GM12878 (cell line): ENCODE data around the gene RGS11. TPM values are rescaled to one million over a fixed set of nuclear protein-coding genes. Genes with fewer than 3 reads are reported as not detected.

ENCODE experiments used
- ATAC-seq: fragments of 200-7000 bp; cut with Tn5 transposase; 3 replicates; pipeline ENCODE4 v1.9.1; 2020; ENCODE audit warnings: mild to moderate bottlenecking, moderate library complexity
- BruUV-seq: library from RNA; stranded (reverse); fragments of 400-500 nt; replicated peaks from 2 replicates; lab custom pipeline; 2021; lab: Mats Ljungman, UMichigan
- CTCF ChIA-PET: fragments of 300-600 bp; sonication (Branson Sonifier 250); formaldehyde crosslinking; extraction: SDS; loops from one replicate; lab custom pipeline; 2021; ENCODE audit warnings: inconsistent platforms; lab: Yijun Ruan, JAX
- POLR2A ChIA-PET: fragments of 350-600 bp; formaldehyde crosslinking; extraction: SDS; loops from one replicate; lab custom pipeline; 2021; ENCODE audit warnings: inconsistent platforms; lab: Charles Lee
- RAD21 ChIA-PET: fragments of 300-600 bp; sonication (Branson Sonifier 250); formaldehyde crosslinking; loops from one replicate; lab custom pipeline; 2023; ENCODE audit warnings: antibody characterized with exemption; ENCODE audit not compliant: unreplicated experiment; lab: Charles Lee
- SMC1A ChIA-PET: fragments of 300-600 bp; sonication (Branson Sonifier 250); formaldehyde crosslinking; loops from one replicate; lab custom pipeline; 2023; ENCODE audit not compliant: unreplicated experiment, uncharacterized antibody; lab: Charles Lee
- DNase-seq: peaks from one replicate; pipeline ENCODE4 v3.0.0-alpha.2; 2011; ENCODE audit warnings: low read depth, low spot score
- FAIRE-seq: peaks from 3 replicates; lab custom pipeline; 2011; peaks lifted over from hg19 to GRCh38; lab: Jason Lieb, UNC
- H2AFZ ChIP-seq: 2 replicates; pipeline ENCODE4 v1.6.0; 2011; ENCODE audit warnings: low read depth, low read length, control low read depth; ENCODE audit not compliant: control insufficient read depth
- H3K27ac ChIP-seq: 2 replicates; pipeline ENCODE4 v1.5.1; 2011; ENCODE audit warnings: control low read depth; ENCODE audit not compliant: control insufficient read depth, insufficient read depth
- H3K27me3 ChIP-seq, 2 experiments: replicated peaks in 1 of 2; 2 replicates each; pipeline versions ENCODE4 v1.6.0 to v1.6.1; 2011; ENCODE audit warnings: low read length in 1 of 2; ENCODE audit not compliant: control insufficient read depth in 2 of 2, insufficient read depth in 2 of 2
- H3K36me3 ChIP-seq, 2 experiments: 2 replicates each; pipeline ENCODE4 v1.5.1; 2011; ENCODE audit warnings: low read length in 1 of 2; ENCODE audit not compliant: control insufficient read depth in 2 of 2, insufficient read depth in 2 of 2
- H3K4me1 ChIP-seq: 2 replicates; pipeline ENCODE4 v1.6.1; 2011; ENCODE audit warnings: mild to moderate bottlenecking, low read length, moderate library complexity, mixed read lengths; ENCODE audit not compliant: control insufficient read depth, insufficient read depth
- H3K4me2 ChIP-seq: 2 replicates; pipeline ENCODE4 v1.6.0; 2011; ENCODE audit warnings: control low read depth; ENCODE audit not compliant: control insufficient read depth, insufficient read depth
- H3K4me3 ChIP-seq: fragments of 200-600 bp; sonication (generic); 2 replicates; pipeline ENCODE4 v1.5.1; 2016
- H3K79me2 ChIP-seq: 2 replicates; pipeline ENCODE4 v1.6.0; 2011; ENCODE audit warnings: low read length; ENCODE audit not compliant: control insufficient read depth, insufficient read depth
- H3K9ac ChIP-seq: 2 replicates; pipeline ENCODE4 v1.8.0; 2011; ENCODE audit warnings: low read length, control low read depth, mixed read lengths; ENCODE audit not compliant: control insufficient read depth, insufficient read depth
- H3K9me3 ChIP-seq: replicated peaks from 3 replicates; pipeline ENCODE4 v1.5.1; 2011; ENCODE audit warnings: mild to moderate bottlenecking, low read length; ENCODE audit not compliant: control insufficient read depth, insufficient read depth
- H4K20me1 ChIP-seq: 2 replicates; pipeline ENCODE4 v1.6.0; 2011; ENCODE audit not compliant: control insufficient read depth, insufficient read depth
- IRF3 ChIP-seq: fragments of 450-650 bp; IDR thresholded peaks from 2 replicates; pipeline ENCODE4 v1.6.1; 2014; ENCODE audit warnings: mild to moderate bottlenecking
- MLLT1 ChIP-seq: fragments of 450-650 bp; IDR thresholded peaks from 2 replicates; pipeline ENCODE4 v1.6.1; 2016; ENCODE audit warnings: mild to moderate bottlenecking
- RELA ChIP-seq: fragments of 450-650 bp; IDR thresholded peaks from 2 replicates; pipeline ENCODE4 v1.8.0; 2014; ENCODE audit warnings: borderline replicate concordance; ENCODE audit not compliant: partially characterized antibody
- SUPT20H ChIP-seq: IDR thresholded peaks from 2 replicates; pipeline ENCODE4 v1.6.1; 2011; ENCODE audit warnings: low read depth, mild to moderate bottlenecking, low read length, moderate library complexity, borderline replicate concordance; ENCODE audit not compliant: control insufficient read depth
- SUZ12 ChIP-seq: fragments of 200-600 bp; sonication (generic); IDR thresholded peaks from one replicate; pipeline ENCODE4 v1.6.1; 2018; ENCODE audit warnings: antibody characterized with exemption, mild to moderate bottlenecking; ENCODE audit not compliant: unreplicated experiment
- WGBS: methylation state at CpG from one replicate; pipeline ENCODE4 v1.1.6; 2016; ENCODE audit warnings: low lambda C conversion rate; ENCODE audit not compliant: insufficient replicate concordance, insufficient coverage; ENCODE audit errors: missing lambda C conversion rate; 5-methylcytosine and 5-hydroxymethylcytosine counted together
- in situ Hi-C: fragments of 300-500 bp; cut with MboI; formaldehyde crosslinking; loops from 9 replicates; pipeline ENCODE4 v1.14.3; 2018; ENCODE audit warnings: mixed read lengths
- intact Hi-C: fragments of 100-400 bp; cut with micrococcal nuclease; formaldehyde crosslinking; loops from one replicate; pipeline ENCODE4 v1.14.2; 2022; ENCODE audit not compliant: unreplicated experiment
- polyA plus RNA-seq, 11 experiments: library from polyadenylated mRNA; depleted of rRNA in 4 of 11; unstranded in 6 of 11; stranded (reverse) in 5 of 11; fragments of >200 nt; fragmentation: Nextera tagmentation in 4 of 11; fragmentation: Illumina TruSeq in 1 of 11; extraction: Ambion mirVana in 4 of 11; extraction: Trizol in 1 of 11; gene quantifications; 1 replicate in 1 of 11; 2 replicates in 10 of 11; pipeline versions ENCODE4 v1.2.1 to v1.2.3, GENCODE V29; 2011 to 2016; ENCODE audit warnings: inconsistent platforms in 2 of 11, missing spikeins in 2 of 11, low read depth in 1 of 11
- total RNA-seq, 4 experiments: library from RNA; depleted of rRNA in 3 of 4; stranded (reverse); fragments of >200 nt in 3 of 4; fragmentation: Illumina TruSeq in 1 of 4; extraction: Trizol in 1 of 4; gene quantifications; 2 replicates each; pipeline versions ENCODE4 v1.2.1 to v1.2.3, GENCODE V29; 2013 to 2021

The RGS11 gene
- total and polyA plus RNA-seq, 10 of the 15 experiments (the other 5 are each of a cell fraction or from before 2014, with no cell fraction given) = 0.04 TPM; not detected in 9

- ChIA-PET SMC1A (no interaction called here), POLR2A (interaction anchor here (0.8 to 3.7 kb wide), 2 partner anchors 18 to 24 kb away, joined by 3 to 26 read pairs; partner anchors contain the start of gene FAM234A), RAD21 (interaction anchor here (1.1 to 2.4 kb wide), 2 partner anchors 19 to 31 kb away, joined by 4 to 13 read pairs; partner anchors contain the start of gene FAM234A), CTCF (no interaction called here)
- H3K9me3 ChIP-seq = no peaks in the 10 kb centered on the region
- peaks cover 0 to 4% of the 10 kb centered on the region in 2 experiments; a peak in 2 of 4 replicates for H3K36me3 ChIP-seq
- H3K27ac ChIP-seq = no peak overlapping the region
- in situ Hi-C loops (no loop called here), intact Hi-C loops (loop anchor here (2.0 kb wide), 1 partner anchor 19 kb away; the partner anchor contains the start of gene FAM234A)
- 90% methylated on average over 6 of the region's 6 CpGs for WGBS
- no TSS peak for BruUV-seq
- no peak overlapping the region for H3K4me2 ChIP-seq
- H3K9ac ChIP-seq = no peak overlapping the region
- H2AFZ ChIP-seq = no peak overlapping the region
- TF ChIP-seq SUPT20H = no peak
- no peak for TF ChIP-seq IRF3
- no peak for TF ChIP-seq RELA
- no peak for TF ChIP-seq MLLT1
- TF ChIP-seq SUZ12 = no peak
- no peaks in the 10 kb centered on the region for H4K20me1 ChIP-seq
- H3K4me3 ChIP-seq = no peak overlapping the region
- H3K27me3 ChIP-seq = no peaks in the 10 kb centered on the region
- ATAC-seq = no peak
- FAIRE-seq = no peak
- no peak for DNase-seq
- H3K4me1 ChIP-seq = peaks cover 4% of the 10 kb centered on the region; the same call in 1 of the 2 replicates
- no peaks in the 10 kb centered on the region for H3K79me2 ChIP-seq
Observed at GRCh38 chr16:253833-254232, 21.9 kb downstream of the RGS11 start.
